Vagina (tissue), 2 donors: ENCODE results near the gene COX5A. TPM values are rescaled to one million over a fixed set of nuclear protein-coding genes. Genes with fewer than 3 reads are reported as not detected.

ENCODE experiments used
- DNase-seq, 2 donors: peaks; one replicate each; pipeline ENCODE4 v3.0.0-alpha.2; 2017; ENCODE audit errors: extremely low spot score in 2 of 2
- H3K27ac ChIP-seq: fragments of 200-600 bp; sonication (generic); one replicate; pipeline ENCODE4 v1.5.1; 2019
- H3K27me3 ChIP-seq: fragments of 200-600 bp; sonication (generic); one replicate; pipeline ENCODE4 v1.5.1; 2019
- H3K36me3 ChIP-seq, 2 donors: fragments of 200-600 bp; sonication (generic); one replicate each; pipeline ENCODE4 v1.5.1; 2017 to 2019
- H3K4me1 ChIP-seq: fragments of 200-600 bp; sonication (generic); one replicate; pipeline ENCODE4 v1.5.1; 2019
- H3K4me3 ChIP-seq, 2 donors: fragments of 200-600 bp; sonication (generic); 1 replicate in 1 of 2; 2 replicates in 1 of 2; pipeline ENCODE4 v1.5.1; 2016 to 2019
- H3K9me3 ChIP-seq: fragments of 200-600 bp; sonication (generic); one replicate; pipeline ENCODE4 v1.5.1; 2019
- CTCF ChIP-seq, 3 experiments: fragments of 450-650 bp in 2 of 3; fragments of 200-600 bp in 1 of 3; sonication (generic) in 1 of 3; IDR thresholded peaks; one replicate each; pipeline ENCODE4 v1.5.1; 2017 to 2019; ENCODE audit warnings: antibody characterized with exemption in 3 of 3, mild to moderate bottlenecking in 2 of 3, moderate library complexity in 2 of 3
- POLR2A ChIP-seq, 2 donors: fragments of 450-650 bp; IDR thresholded peaks; one replicate each; pipeline ENCODE4 v1.6.1; 2017; ENCODE audit warnings: antibody characterized with exemption in 2 of 2, mild to moderate bottlenecking in 2 of 2, moderate library complexity in 2 of 2
- POLR2AphosphoS5 ChIP-seq, 2 donors: sonication (generic); formaldehyde crosslinking; IDR thresholded peaks; one replicate each; pipeline ENCODE4 v1.9.0; 2017; ENCODE audit warnings: antibody characterized with exemption in 2 of 2, mild to moderate bottlenecking in 2 of 2, low read depth in 1 of 2; ENCODE audit not compliant: insufficient read depth in 1 of 2
- intact Hi-C: fragments of 100-400 bp; cut with DNase I; formaldehyde crosslinking; loops from one replicate; pipeline ENCODE4 v1.15.1; 2023
- total RNA-seq: library from RNA; depleted of rRNA; stranded (reverse); fragments of >200 nt; gene quantifications from one replicate; pipeline ENCODE4 v1.2.3, GENCODE V29; 2016

The COX5A gene
- total RNA-seq, 1 donor from 2014 or later, result 123 TPM

DNA sequence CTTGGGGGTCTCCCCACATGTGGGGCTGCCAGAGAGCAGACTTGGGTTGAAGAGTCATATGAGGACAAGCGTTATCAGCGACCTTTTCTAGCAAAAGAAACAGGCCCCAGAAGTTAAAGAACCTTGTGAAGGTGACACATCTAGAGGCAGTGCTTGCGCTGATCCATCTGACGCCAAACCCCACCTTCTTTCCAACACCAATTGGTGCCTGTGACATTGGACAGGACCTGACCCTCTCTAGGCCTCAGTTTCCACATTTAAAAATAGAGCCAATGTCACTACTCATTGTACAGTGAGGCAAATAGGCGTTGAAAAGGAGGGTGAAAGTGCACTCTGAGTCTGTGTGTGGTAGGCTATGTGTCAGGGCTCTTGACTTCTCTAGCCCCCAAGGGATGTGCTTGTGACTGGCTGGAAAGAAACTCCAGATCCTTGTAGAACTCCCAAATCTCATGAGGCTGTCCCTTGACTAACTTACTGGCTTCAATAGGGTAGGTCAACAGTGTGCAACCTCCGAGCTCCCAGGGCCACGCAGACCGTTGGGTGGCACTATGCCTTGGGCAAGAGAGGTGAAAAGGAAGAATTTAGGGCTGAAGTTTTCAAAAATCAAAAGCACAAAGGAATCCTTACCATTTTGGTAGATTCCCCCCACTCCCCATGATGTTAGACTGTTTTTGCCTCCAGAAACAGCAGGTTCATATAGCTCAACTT lies 30.6 kb downstream of the COX5A start:
- peak overlapping the region; percentile 85 for H3K27ac ChIP-seq
- intact Hi-C loops, result no loop called here
- peaks cover 32% of the 10 kb centered on the region for H3K4me1 ChIP-seq
- H3K27me3 ChIP-seq, result no peaks in the 10 kb centered on the region
- H3K36me3 ChIP-seq, result peaks cover 0 to 32% of the 10 kb centered on the region in 2 donors
- TF ChIP-seq POLR2AphosphoS5 (IDR thresholded peaks at IDR 0.05; ENCODE audit: insufficient read depth in 1 of 2, low read depth in 1 of 2), result no peak
- no peaks in the 10 kb centered on the region for H3K9me3 ChIP-seq
- peak overlapping the region; percentile 58 to 66 for H3K4me3 ChIP-seq
- no peak for DNase-seq

GRCh38 chr15:74906450-74907162 lies 31.3 kb downstream of the COX5A start, which contains the start of gene FAM219B:
Gene FAM219B, minus strand, starts transcription at chr15:74906851. Its CDS starts 51 bp downstream, at chr15:74906800.
- peak within 1 kb of the TSS; percentile 58 to 66 for H3K4me3 ChIP-seq
- peak; percentile 82 to 84 for TF ChIP-seq POLR2AphosphoS5 (IDR thresholded peaks at IDR 0.05; ENCODE audit: insufficient read depth in 1 of 2, low read depth in 1 of 2)
- TF ChIP-seq CTCF (IDR thresholded peaks at IDR 0.05), result no peak
- TF ChIP-seq POLR2A (IDR thresholded peaks at IDR 0.05), result peak in 1 of 2 donors; percentile 93
- peaks cover 0 to 30% of the 10 kb centered on the region in 2 donors for H3K36me3 ChIP-seq
- DNase-seq, result peak in 1 of 2 donors; percentile 93
- H3K27me3 ChIP-seq, result no peaks in the 10 kb centered on the region
- intact Hi-C loops, result no loop called here
- H3K9me3 ChIP-seq, result no peaks in the 10 kb centered on the region
- peak within 1 kb of the TSS; percentile 85 for H3K27ac ChIP-seq
- H3K4me1 ChIP-seq, result peaks cover 38% of the 10 kb centered on the region

GRCh38 chr15:74906067-74906449 lies 31.8 kb downstream of the COX5A start:
- no peaks in the 10 kb centered on the region for H3K9me3 ChIP-seq
- peaks cover 0 to 29% of the 10 kb centered on the region in 2 donors for H3K36me3 ChIP-seq
- TF ChIP-seq POLR2AphosphoS5 (IDR thresholded peaks at IDR 0.05; ENCODE audit: insufficient read depth in 1 of 2, low read depth in 1 of 2) (no peak), CTCF (IDR thresholded peaks at IDR 0.05) (no peak)
- H3K4me1 ChIP-seq, result peaks cover 43% of the 10 kb centered on the region
- intact Hi-C loops, result no loop called here
- peak overlapping the region; percentile 58 to 66 for H3K4me3 ChIP-seq
- H3K27me3 ChIP-seq, result no peaks in the 10 kb centered on the region
- no peak for DNase-seq
- peak overlapping the region; percentile 85 for H3K27ac ChIP-seq

DNA sequence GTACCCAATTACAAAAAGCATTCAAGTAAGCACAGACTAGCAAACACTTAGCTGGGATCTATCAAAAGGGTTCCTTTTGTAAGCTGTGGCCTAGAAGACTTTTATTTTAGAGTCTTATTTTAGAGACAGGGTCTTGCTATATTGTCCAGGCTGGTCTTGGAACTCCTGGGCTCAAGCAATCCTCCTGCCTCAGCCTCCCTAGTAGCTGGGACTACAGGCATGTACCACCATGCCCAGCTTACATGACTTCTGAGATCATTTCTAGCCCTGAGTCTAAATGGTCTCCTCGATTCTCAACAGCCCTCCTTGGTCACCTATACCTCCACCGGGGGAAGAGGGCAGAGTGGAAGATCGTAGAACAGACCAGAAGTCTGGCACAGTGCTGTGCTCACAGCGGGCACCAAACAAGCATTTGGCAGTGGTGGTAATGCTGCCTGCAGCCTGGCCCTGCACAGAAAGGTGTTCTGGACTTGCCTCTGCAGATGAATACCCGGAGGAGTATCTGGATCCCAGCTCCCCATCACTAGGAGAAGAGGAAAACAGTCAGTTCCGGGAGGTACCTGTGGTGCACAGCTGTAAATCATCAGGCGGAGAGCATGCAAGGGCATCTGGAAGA lies 33.6 kb downstream of the COX5A start:
- DNase-seq, result no peak
- Histone ChIP-seq H3K4me3 (no peak overlapping the region), H3K27ac (no peak overlapping the region), H3K9me3 (no peaks in the 10 kb centered on the region), H3K27me3 (no peaks in the 10 kb centered on the region), H3K36me3 (peaks cover 0 to 35% of the 10 kb centered on the region in 2 donors), H3K4me1 (peaks cover 45% of the 10 kb centered on the region)
- intact Hi-C loops, result no loop called here
- TF ChIP-seq CTCF (IDR thresholded peaks at IDR 0.05), result no peak
- TF ChIP-seq POLR2A (IDR thresholded peaks at IDR 0.05), result no peak
- no peak for TF ChIP-seq POLR2AphosphoS5 (IDR thresholded peaks at IDR 0.05; ENCODE audit: insufficient read depth in 1 of 2, low read depth in 1 of 2)

DNA sequence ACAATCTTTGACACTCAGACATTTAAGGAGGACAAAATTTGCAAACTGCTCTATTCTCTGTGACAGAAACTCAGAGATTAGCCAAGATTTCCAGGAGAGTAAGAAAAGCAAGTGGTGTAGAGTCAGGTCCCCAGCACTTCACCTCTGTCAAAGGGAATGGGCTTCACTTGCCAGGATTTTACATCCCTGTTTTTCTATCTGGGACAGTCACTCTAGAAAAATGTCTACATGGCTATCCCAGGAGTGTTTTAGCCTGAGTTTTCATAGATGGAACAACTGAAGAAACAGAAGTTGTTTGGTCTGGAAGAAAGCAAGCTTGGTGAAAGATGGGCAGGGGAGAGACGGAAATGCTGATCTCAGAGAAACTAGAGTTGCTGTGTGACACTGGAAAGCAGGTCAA lies 34.2 kb downstream of the COX5A start:
- no peak for TF ChIP-seq POLR2A (IDR thresholded peaks at IDR 0.05)
- no peak for TF ChIP-seq CTCF (IDR thresholded peaks at IDR 0.05)
- TF ChIP-seq POLR2AphosphoS5 (IDR thresholded peaks at IDR 0.05; ENCODE audit: insufficient read depth in 1 of 2, low read depth in 1 of 2), result no peak
- intact Hi-C loops, result no loop called here
- DNase-seq, result no peak
- no peak overlapping the region for H3K4me3 ChIP-seq
- no peak overlapping the region for H3K27ac ChIP-seq
- no peaks in the 10 kb centered on the region for H3K9me3 ChIP-seq
- H3K36me3 ChIP-seq, result peaks cover 0 to 35% of the 10 kb centered on the region in 2 donors
- no peaks in the 10 kb centered on the region for H3K27me3 ChIP-seq
- peaks cover 45% of the 10 kb centered on the region for H3K4me1 ChIP-seq
